Tibial nerve (tissue), 4 donors: Measurements from ENCODE around the gene VMAC.

Experiments used
- EP300 ChIP-seq, 2 donors: sonication (generic); formaldehyde crosslinking; IDR thresholded peaks; one replicate each; pipeline ENCODE4 v1.6.1; 2017; ENCODE audit warnings: antibody characterized with exemption in 2 of 2, mild to moderate bottlenecking in 1 of 2
- POLR2A ChIP-seq, 2 donors: fragments of 450-650 bp; IDR thresholded peaks; one replicate each; pipeline ENCODE4 v1.6.1; 2017; ENCODE audit warnings: antibody characterized with exemption in 2 of 2, mild to moderate bottlenecking in 2 of 2, moderate library complexity in 2 of 2
- TF ChIP-seq, protein P1 (sequence below), 5 experiments: fragments of 200-600 bp in 3 of 5; fragments of 450-650 bp in 2 of 5; sonication (generic) in 3 of 5; IDR thresholded peaks; one replicate each; pipeline ENCODE4 v1.5.1; 2016 to 2019; ENCODE audit warnings: antibody characterized with exemption in 5 of 5, mild to moderate bottlenecking in 3 of 5, moderate library complexity in 2 of 5

DNA sequence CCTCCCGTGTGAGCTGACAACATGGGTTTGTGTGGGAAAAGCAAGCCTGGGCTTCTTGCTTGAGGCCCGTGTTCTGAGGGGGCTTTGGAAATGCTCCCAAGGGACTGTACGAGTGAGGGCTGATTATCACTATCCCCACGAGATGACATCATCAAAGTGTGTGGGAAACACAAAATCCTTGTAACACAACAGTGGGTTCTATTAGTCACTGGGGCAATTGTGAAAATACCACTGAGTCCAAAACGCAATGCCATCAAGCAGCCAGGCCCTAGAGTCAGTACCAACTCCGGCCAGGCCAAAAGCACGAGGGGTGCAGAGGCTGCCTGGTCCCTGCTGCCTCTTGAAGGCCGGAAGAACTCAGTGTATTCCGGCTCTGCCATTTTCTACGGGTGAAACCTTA is 39.0 kb downstream of the VMAC start:
- TF ChIP-seq POLR2A (IDR thresholded peaks at IDR 0.05) (no peak), EP300 (IDR thresholded peaks at IDR 0.05) (no peak)
- TF ChIP-seq, protein P1, sequence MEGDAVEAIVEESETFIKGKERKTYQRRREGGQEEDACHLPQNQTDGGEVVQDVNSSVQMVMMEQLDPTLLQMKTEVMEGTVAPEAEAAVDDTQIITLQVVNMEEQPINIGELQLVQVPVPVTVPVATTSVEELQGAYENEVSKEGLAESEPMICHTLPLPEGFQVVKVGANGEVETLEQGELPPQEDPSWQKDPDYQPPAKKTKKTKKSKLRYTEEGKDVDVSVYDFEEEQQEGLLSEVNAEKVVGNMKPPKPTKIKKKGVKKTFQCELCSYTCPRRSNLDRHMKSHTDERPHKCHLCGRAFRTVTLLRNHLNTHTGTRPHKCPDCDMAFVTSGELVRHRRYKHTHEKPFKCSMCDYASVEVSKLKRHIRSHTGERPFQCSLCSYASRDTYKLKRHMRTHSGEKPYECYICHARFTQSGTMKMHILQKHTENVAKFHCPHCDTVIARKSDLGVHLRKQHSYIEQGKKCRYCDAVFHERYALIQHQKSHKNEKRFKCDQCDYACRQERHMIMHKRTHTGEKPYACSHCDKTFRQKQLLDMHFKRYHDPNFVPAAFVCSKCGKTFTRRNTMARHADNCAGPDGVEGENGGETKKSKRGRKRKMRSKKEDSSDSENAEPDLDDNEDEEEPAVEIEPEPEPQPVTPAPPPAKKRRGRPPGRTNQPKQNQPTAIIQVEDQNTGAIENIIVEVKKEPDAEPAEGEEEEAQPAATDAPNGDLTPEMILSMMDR (IDR thresholded peaks at IDR 0.05) = no peak
